Measurements from ENCODE around the gene MRPL52.
"Not testable (repeated sequence)": the region's sequence is repeated elsewhere in the genome, so short reads cannot be mapped to it uniquely, and the experiment has no call there.

MRPL52 gene

GRCh38 chr14:22850944-22851764 lies 21.5 kb downstream of the MRPL52 start:
- DNase-seq (ENCODE audit: low read depth) = no peak
- TF ChIP-seq CTCF (conservative IDR thresholded peaks at IDR 0.05; ENCODE audit: low read depth, low read length) = no peak
- H3K4me3 ChIP-seq (ENCODE audit: low read length) = no peak overlapping the region

DNA sequence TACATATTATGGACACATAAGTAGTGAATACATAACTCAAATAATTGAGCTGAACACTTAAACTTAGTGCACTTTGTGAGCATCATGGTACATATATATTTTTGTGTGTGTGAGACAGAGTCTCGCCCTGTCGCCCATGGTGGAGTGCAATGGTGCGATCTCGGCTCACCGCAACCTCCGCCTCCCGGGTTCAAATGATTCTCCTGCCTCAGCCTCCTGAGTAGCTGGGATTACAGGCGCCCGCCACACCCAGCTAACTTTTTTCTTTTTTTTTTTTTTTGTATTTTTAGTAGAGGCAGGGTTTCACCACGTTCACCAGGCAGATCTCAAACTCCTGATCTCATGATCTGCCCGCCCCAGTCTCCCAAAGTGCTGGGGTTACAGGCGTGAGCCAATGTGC lies 22.5 kb downstream of the MRPL52 start:
- DNase-seq (ENCODE audit: low read depth); H3K4me3 ChIP-seq (ENCODE audit: low read length): not testable (repeated sequence)

DNA sequence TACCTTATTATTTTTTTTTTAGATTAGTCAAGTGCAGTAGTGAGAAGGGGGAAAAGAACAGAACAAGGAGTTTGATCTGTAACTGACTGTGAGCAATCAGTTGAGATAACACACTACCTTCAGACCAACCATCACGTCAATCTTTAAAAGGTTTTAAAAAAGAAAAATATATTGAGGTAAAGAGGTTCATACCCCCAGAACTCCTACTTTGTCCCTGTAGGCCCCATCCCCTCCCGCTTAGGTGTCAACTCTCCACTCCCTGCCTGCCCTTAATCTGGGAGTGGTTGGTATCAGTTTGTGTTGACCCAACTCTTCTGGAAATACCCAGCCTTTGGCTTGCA lies 22.9 kb downstream of the MRPL52 start:
- H3K4me3 ChIP-seq (ENCODE audit: low read length) = no peak overlapping the region
- TF ChIP-seq CTCF (conservative IDR thresholded peaks at IDR 0.05; ENCODE audit: low read depth, low read length) = no peak
- no peak for DNase-seq (ENCODE audit: low read depth)

GRCh38 chr14:22852940-22853767 lies 23.5 kb downstream of the MRPL52 start:
- peak; percentile 89 for TF ChIP-seq CTCF (conservative IDR thresholded peaks at IDR 0.05; ENCODE audit: low read depth, low read length)
- H3K4me3 ChIP-seq (ENCODE audit: low read length) = peak overlapping the region; percentile 57
- DNase-seq (ENCODE audit: low read depth) = no peak

GRCh38 chr14:22854296-22854695 lies 24.6 kb downstream of the MRPL52 start:
- H3K4me3 ChIP-seq (ENCODE audit: low read length); DNase-seq (ENCODE audit: low read depth): not testable (repeated sequence)

- no peak for DNase-seq (ENCODE audit: low read depth)
- no peak for TF ChIP-seq CTCF (conservative IDR thresholded peaks at IDR 0.05; ENCODE audit: low read depth, low read length)
- no peak overlapping the region for H3K4me3 ChIP-seq (ENCODE audit: low read length)
Observed at GRCh38 chr14:22854963-22855724, 25.5 kb downstream of the MRPL52 start.

DNA sequence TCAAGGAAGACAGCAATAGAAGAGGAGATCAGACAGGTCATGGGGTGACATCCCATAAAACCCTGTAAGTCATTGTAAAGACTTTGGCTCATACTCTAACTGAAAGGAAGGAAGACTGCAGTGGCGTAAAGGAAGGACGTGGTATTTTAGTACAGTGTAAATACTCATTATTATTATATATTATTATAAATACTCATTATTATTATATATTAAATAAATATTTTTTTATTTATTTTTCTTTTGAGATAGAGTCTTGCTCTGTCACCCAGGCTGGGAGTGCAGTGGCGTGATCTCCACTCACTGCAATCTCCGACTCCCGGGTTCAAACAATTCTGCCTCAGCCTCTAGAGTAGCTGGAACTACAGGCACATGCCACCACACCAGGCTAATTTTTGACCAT lies 26.7 kb downstream of the MRPL52 start:
- no peak for DNase-seq (ENCODE audit: low read depth)
- no peak for TF ChIP-seq CTCF (conservative IDR thresholded peaks at IDR 0.05; ENCODE audit: low read depth, low read length)
- H3K4me3 ChIP-seq (ENCODE audit: low read length) = no peak overlapping the region

GRCh38 chr14:22860377-22860776 lies 30.7 kb downstream of the MRPL52 start:
- not testable (repeated sequence) for H3K4me3 ChIP-seq (ENCODE audit: low read length); DNase-seq (ENCODE audit: low read depth)

All from retinal pigment epithelial cell (primary cell).